Measurements from ENCODE around the gene SETD3.
A peak's percentile ranks its signal among the peaks of the same experiment; 100 is the strongest.

SETD3 gene

DNA sequence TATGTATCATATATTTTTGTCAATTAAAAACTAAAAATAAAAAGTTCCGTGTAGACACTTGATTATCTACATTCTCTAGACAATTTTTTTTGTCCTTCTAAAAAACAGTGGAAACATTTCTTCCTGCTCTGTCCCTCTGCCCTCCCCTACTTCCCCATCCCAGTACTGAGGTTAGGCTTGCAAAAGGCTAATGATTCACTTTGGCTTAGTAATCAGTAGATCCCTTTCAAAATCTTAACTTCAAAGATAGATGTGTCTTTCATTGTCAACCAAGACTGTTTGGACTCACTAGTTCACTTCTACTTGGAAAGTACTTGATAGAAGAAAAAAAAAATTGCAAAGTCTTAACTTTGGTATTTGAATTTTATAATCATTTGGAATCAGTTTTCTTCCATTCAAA, 3.8 kb downstream of the SETD3 start:
- no peak for FAIRE-seq
- DNase-seq (ENCODE audit: insufficient read length, low spot score), result no peak
- no peak for TF ChIP-seq TAF1 (IDR thresholded peaks at IDR 0.05; ENCODE audit: low read depth, low read length)
- TF ChIP-seq PAX5 (IDR thresholded peaks at IDR 0.05; ENCODE audit: insufficient read depth, low read length, severe bottlenecking), result no peak
- TF ChIP-seq SPI1 (IDR thresholded peaks at IDR 0.05; ENCODE audit: low read depth, low read length), result no peak
- TF ChIP-seq POU2F2 (IDR thresholded peaks at IDR 0.05; ENCODE audit: low read depth, low read length), result no peak
- no peak for TF ChIP-seq POLR2AphosphoS5 (IDR thresholded peaks at IDR 0.05; ENCODE audit: low read depth, low read length)
- TF ChIP-seq POLR2A (IDR thresholded peaks at IDR 0.05; ENCODE audit: low read depth, low read length), result no peak

DNA sequence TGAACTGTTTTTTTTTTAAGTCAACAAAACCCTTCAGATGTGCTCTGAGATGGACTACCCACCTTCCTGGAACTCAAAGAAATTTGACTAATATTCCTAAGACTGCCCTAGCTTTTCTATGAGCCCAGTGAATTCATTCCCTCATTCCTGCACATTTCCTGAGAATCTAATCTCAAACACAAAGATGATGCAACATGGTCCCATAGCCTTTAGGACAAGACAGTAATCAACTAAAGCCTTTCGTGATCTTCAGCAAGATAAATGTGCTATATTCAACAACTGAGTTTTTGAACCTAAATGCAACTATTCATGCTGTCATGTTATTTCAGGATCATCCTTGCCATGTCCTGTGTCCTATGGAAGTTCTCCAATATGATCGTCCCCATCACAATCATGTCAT, 5.0 kb downstream of the SETD3 start:
- no peak for FAIRE-seq
- no peak for DNase-seq (ENCODE audit: insufficient read length, low spot score)
- TF ChIP-seq SPI1 (IDR thresholded peaks at IDR 0.05; ENCODE audit: low read depth, low read length) (no peak), POU2F2 (IDR thresholded peaks at IDR 0.05; ENCODE audit: low read depth, low read length) (no peak), POLR2AphosphoS5 (IDR thresholded peaks at IDR 0.05; ENCODE audit: low read depth, low read length) (no peak), TAF1 (IDR thresholded peaks at IDR 0.05; ENCODE audit: low read depth, low read length) (no peak), POLR2A (IDR thresholded peaks at IDR 0.05; ENCODE audit: low read depth, low read length) (no peak), PAX5 (IDR thresholded peaks at IDR 0.05; ENCODE audit: insufficient read depth, low read length, severe bottlenecking) (no peak)

DNA sequence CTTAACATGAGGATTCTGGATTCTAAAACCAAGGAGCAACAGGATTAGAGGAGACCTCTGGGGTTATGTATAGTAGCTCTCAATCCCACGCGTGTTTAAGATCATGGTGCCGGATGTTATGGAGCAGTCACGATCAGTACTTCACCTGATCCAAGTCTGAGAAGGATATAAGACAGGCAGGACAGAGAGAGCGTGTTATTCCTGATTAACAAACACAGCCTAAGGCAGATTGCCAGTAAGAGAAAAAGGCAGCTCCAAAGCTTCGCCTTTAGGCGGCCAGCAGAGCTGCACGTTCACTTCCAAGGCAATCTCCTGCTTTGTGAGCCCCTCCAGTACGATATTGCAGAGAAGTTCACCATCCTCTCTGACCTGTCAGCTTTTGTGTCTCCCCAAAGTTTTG, 5.5 kb downstream of the SETD3 start:
- TF ChIP-seq POU2F2 (IDR thresholded peaks at IDR 0.05; ENCODE audit: low read depth, low read length), result no peak
- TF ChIP-seq PAX5 (IDR thresholded peaks at IDR 0.05; ENCODE audit: insufficient read depth, low read length, severe bottlenecking), result no peak
- no peak for DNase-seq (ENCODE audit: insufficient read length, low spot score)
- no peak for FAIRE-seq

DNA sequence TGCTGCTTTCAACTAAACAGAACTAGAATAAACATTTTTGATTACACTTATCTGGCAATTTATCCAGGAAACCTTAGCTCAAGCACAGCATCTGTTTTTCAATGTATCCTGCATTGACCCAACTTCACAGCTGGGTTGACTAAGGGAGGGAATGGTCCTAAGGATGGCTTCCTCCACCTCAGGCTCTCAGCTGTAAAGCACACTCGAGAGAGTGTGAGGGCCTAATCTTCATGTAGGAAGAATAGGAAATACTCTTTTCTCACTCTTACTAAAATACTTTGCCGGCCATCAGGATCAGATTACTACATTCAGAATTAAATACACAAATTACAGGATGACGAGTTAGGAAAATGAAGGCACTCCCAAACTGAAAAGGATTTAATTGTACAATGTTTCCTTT, 7.2 kb downstream of the SETD3 start:
- no peak for TF ChIP-seq POLR2AphosphoS5 (IDR thresholded peaks at IDR 0.05; ENCODE audit: low read depth, low read length)
- no peak for TF ChIP-seq POU2F2 (IDR thresholded peaks at IDR 0.05; ENCODE audit: low read depth, low read length)
- no peak for TF ChIP-seq PAX5 (IDR thresholded peaks at IDR 0.05; ENCODE audit: insufficient read depth, low read length, severe bottlenecking)
- TF ChIP-seq TAF1 (IDR thresholded peaks at IDR 0.05; ENCODE audit: low read depth, low read length), result no peak
- TF ChIP-seq SPI1 (IDR thresholded peaks at IDR 0.05; ENCODE audit: low read depth, low read length), result no peak
- no peak for TF ChIP-seq POLR2A (IDR thresholded peaks at IDR 0.05; ENCODE audit: low read depth, low read length)
- DNase-seq (ENCODE audit: insufficient read length, low spot score), result no peak
- FAIRE-seq, result no peak

DNA sequence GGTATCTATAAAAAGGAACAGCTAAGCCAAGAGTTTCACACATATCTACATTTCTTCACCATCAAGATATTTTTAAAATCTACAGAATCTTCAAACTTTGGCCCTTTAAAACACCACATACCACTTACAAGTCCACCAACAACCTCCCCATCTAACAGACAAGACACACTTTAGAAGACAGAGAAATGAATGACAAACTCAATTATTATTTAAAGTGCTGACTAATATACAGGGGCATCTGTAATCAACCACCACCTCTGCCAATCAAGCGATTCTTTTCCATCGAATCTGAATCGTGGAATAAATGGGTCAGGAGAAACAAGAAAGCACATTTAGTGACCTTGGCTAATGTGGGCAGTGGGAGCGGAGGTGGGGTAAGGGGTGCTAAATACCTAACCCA, 7.7 kb downstream of the SETD3 start:
- FAIRE-seq, result no peak
- TF ChIP-seq TAF1 (IDR thresholded peaks at IDR 0.05; ENCODE audit: low read depth, low read length), result no peak
- no peak for TF ChIP-seq SPI1 (IDR thresholded peaks at IDR 0.05; ENCODE audit: low read depth, low read length)
- TF ChIP-seq POLR2A (IDR thresholded peaks at IDR 0.05; ENCODE audit: low read depth, low read length), result no peak
- TF ChIP-seq POLR2AphosphoS5 (IDR thresholded peaks at IDR 0.05; ENCODE audit: low read depth, low read length), result no peak
- TF ChIP-seq POU2F2 (IDR thresholded peaks at IDR 0.05; ENCODE audit: low read depth, low read length), result no peak
- no peak for TF ChIP-seq PAX5 (IDR thresholded peaks at IDR 0.05; ENCODE audit: insufficient read depth, low read length, severe bottlenecking)
- no peak for DNase-seq (ENCODE audit: insufficient read length, low spot score)

DNA sequence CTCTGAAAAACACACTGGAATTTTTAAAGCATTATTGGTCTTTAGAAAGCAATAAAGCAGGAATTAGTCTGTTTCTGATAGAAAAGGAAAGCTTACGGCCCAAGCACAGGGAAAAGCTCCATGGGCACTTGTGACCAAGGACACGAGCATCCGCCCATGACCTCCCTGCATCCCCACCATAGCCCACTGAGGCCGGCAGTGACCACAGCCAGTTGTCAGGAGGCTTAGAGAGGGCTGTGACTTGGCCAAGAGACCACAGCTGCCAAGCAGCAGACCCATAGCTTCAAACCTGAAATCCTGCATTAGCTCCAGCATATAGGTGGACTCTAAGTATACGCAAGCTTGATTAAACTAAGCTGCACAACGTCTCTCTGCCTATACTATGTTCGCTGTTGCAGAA, 8.9 kb downstream of the SETD3 start:
- FAIRE-seq (no peak), DNase-seq (ENCODE audit: insufficient read length, low spot score) (no peak)
- TF ChIP-seq POLR2A (IDR thresholded peaks at IDR 0.05; ENCODE audit: low read depth, low read length) (no peak), TAF1 (IDR thresholded peaks at IDR 0.05; ENCODE audit: low read depth, low read length) (no peak), POU2F2 (IDR thresholded peaks at IDR 0.05; ENCODE audit: low read depth, low read length) (no peak), PAX5 (IDR thresholded peaks at IDR 0.05; ENCODE audit: insufficient read depth, low read length, severe bottlenecking) (no peak), POLR2AphosphoS5 (IDR thresholded peaks at IDR 0.05; ENCODE audit: low read depth, low read length) (no peak), SPI1 (IDR thresholded peaks at IDR 0.05; ENCODE audit: low read depth, low read length) (no peak)

DNA sequence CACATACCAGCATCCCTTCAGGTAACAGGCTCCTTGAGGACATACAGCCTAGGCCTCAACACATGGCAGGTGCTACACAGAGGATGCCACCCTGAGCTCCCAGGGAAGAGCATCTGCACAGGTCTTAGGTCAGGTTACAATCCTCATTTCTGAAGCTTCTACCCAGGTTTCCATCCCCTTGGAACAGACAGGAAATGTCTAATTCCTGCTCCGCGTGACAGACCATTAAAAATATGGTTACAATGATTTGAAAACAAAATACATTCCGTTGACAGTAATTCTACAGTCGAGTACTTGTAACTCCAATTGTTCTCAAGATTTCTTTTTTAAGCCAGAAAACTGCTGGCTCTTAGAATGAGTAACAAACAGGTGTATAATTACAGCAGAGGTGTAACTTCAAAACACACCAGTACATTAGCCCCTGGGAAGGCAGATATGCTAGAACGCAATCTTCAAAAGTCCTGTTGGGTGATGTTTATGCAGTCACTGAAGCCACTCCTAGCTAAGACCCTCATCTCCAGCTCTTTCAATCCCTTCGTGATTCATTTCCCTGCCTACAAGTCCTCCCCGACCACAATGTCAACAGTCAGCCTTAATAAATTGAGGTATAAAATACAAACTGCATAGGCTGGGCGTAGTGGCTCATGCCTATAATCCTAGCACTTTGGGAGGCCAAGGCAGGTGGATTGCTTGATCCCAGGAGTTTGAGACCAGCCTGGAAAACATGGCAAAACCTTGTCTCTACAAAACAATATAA, 11.6 kb downstream of the SETD3 start:
- DNase-seq (ENCODE audit: insufficient read length, low spot score) (no peak), FAIRE-seq (peak; percentile 16)
- TF ChIP-seq POLR2AphosphoS5 (IDR thresholded peaks at IDR 0.05; ENCODE audit: low read depth, low read length) (no peak), POLR2A (IDR thresholded peaks at IDR 0.05; ENCODE audit: low read depth, low read length) (no peak), TAF1 (IDR thresholded peaks at IDR 0.05; ENCODE audit: low read depth, low read length) (no peak), POU2F2 (IDR thresholded peaks at IDR 0.05; ENCODE audit: low read depth, low read length) (no peak), SPI1 (IDR thresholded peaks at IDR 0.05; ENCODE audit: low read depth, low read length) (no peak), PAX5 (IDR thresholded peaks at IDR 0.05; ENCODE audit: insufficient read depth, low read length, severe bottlenecking) (no peak)

DNA sequence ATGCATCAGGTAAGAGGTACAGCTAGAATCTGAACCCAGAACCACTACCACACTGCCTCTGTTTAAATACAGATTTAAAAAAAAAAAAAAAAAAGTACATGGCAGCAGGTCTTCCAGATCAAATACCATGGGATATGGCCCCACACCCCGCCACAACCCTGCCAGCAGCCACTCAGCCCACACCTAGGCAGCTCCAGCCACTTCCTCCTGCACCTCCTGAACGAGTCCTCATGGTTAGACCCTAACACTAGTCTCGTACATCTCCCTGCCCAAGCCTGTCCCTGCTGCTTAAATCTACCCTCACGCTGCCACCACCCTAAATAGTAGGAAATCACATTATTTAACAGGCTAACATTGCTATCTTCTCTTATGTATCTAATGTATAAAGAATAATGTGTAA, 12.6 kb downstream of the SETD3 start:
- no peak for TF ChIP-seq TAF1 (IDR thresholded peaks at IDR 0.05; ENCODE audit: low read depth, low read length)
- no peak for TF ChIP-seq POU2F2 (IDR thresholded peaks at IDR 0.05; ENCODE audit: low read depth, low read length)
- TF ChIP-seq POLR2A (IDR thresholded peaks at IDR 0.05; ENCODE audit: low read depth, low read length), result no peak
- TF ChIP-seq POLR2AphosphoS5 (IDR thresholded peaks at IDR 0.05; ENCODE audit: low read depth, low read length), result no peak
- no peak for TF ChIP-seq SPI1 (IDR thresholded peaks at IDR 0.05; ENCODE audit: low read depth, low read length)
- TF ChIP-seq PAX5 (IDR thresholded peaks at IDR 0.05; ENCODE audit: insufficient read depth, low read length, severe bottlenecking), result no peak
- DNase-seq (ENCODE audit: insufficient read length, low spot score), result no peak
- FAIRE-seq, result no peak

DNA sequence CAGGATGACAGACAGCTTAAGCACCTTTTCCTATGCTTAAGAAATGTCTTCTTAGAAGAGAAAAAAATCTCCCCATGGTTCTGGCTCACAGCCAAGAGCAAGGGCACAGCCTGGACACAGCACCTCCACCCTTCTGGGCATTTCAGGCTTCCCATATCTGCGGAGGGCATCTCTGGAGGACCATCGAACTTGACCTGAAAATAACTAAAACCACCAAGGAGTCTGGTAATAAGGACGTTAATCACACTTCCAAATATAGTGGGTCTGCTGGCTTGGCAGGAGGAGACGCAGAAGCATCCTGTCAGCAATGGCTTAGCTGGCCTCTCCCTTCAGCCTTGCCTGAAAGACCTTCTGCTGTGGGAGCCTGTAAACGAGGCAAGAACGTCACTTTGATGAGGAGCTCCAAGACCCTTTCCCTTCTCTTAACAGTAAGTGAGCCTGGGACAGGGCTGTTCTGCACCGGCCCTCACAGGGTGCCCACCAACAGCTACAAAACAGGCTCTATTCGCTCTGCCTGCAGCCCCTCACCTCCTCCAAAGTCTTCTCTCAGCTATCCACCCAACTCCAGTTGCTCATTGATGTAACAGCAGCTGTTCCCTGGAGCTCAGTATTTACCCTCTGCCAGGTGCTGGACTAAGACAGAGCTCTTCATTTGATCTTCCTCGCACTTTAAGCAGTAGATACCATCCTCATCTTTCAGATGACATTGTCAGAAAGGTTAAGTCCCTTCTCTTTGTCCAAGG, 13.2 kb downstream of the SETD3 start:
- DNase-seq (ENCODE audit: insufficient read length, low spot score) (no peak), FAIRE-seq (no peak)
- TF ChIP-seq PAX5 (IDR thresholded peaks at IDR 0.05; ENCODE audit: insufficient read depth, low read length, severe bottlenecking), result no peak
- TF ChIP-seq POU2F2 (IDR thresholded peaks at IDR 0.05; ENCODE audit: low read depth, low read length), result no peak
- TF ChIP-seq TAF1 (IDR thresholded peaks at IDR 0.05; ENCODE audit: low read depth, low read length), result no peak
- no peak for TF ChIP-seq POLR2A (IDR thresholded peaks at IDR 0.05; ENCODE audit: low read depth, low read length)
- no peak for TF ChIP-seq SPI1 (IDR thresholded peaks at IDR 0.05; ENCODE audit: low read depth, low read length)
- TF ChIP-seq POLR2AphosphoS5 (IDR thresholded peaks at IDR 0.05; ENCODE audit: low read depth, low read length), result no peak
